ENCODE data around the gene CTU2.

Gene CTU2

DNA sequence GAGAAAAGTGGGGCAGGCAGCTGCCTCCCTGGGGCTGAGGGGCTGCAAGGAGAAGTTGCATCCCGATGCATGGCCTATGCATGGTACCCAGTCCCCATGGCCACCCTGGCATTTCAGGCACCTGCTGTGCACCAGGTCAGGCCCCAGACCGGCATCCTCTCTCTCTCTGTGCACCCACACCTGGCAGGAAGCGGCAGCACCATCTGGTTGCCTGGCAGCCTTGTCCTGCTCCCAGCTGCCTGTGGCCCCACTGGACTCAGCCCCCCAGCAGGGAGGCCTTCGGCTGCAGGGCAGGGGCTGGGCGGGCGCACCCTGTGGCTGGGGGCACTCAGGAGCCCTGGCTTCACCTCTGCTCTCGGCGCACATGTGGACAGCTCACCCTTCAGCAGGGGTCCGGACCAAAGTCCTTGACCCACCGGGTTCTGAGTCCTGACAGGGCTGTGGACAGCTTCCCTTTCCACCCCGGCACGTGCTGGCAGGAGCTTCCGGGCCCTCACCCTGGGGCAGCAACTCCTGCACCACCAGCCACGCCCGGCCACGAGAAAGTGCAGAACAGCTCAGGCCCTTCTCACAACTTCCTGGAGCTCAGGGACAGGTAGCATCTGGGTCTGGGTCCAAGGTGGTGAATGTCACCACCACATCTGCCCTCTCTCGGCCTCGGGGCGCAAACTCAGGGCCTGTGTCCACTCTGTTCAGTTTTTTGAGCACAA is 36.7 kb downstream of the CTU2 start:
- TF ChIP-seq, protein P1, sequence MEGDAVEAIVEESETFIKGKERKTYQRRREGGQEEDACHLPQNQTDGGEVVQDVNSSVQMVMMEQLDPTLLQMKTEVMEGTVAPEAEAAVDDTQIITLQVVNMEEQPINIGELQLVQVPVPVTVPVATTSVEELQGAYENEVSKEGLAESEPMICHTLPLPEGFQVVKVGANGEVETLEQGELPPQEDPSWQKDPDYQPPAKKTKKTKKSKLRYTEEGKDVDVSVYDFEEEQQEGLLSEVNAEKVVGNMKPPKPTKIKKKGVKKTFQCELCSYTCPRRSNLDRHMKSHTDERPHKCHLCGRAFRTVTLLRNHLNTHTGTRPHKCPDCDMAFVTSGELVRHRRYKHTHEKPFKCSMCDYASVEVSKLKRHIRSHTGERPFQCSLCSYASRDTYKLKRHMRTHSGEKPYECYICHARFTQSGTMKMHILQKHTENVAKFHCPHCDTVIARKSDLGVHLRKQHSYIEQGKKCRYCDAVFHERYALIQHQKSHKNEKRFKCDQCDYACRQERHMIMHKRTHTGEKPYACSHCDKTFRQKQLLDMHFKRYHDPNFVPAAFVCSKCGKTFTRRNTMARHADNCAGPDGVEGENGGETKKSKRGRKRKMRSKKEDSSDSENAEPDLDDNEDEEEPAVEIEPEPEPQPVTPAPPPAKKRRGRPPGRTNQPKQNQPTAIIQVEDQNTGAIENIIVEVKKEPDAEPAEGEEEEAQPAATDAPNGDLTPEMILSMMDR (IDR thresholded peaks at IDR 0.05), result no peak

DNA sequence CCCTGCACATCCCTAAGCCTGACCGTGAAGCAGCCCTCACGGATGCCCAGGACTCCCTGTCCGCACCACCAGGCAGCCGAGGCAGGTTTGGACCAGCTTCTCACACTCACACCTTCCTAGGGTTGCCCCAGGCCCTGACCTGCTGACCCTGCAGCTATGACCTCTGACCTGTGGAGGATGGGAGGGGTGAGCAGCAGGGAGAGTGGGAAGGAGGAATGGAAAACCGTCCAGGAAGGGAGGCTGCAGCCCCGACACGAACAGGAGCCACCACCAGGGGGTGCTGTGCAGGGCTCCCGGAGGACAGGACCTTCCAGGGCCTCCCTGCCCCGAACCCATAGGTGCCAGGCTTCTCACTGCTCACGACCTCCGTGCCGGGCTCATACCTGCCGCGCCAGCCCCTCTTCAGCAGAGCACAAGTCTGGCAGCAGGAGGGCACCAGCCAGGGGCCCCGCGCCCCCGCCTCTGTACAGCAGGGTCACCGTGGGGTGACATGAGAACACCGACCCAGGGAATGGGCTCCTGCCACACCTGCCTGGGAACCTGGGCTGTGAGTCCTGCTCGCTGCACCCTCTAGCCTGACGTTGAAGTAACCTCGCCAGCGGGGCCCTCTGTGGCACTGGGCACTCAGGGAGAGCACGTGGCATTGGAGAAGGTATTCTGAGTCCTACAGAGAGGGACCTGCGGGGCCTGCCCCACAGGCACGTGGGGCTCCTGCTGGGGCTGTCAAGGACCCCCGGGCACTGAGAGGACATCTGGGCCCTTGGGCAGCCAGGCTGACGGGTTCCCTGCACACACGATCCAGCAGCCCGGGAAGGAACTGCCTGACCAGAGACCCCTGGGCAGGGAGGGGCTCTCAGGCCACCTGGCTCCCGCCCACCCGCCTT is 37.6 kb downstream of the CTU2 start:
- TF ChIP-seq, protein P1 (IDR thresholded peaks at IDR 0.05), result peak; percentile 92

DNA sequence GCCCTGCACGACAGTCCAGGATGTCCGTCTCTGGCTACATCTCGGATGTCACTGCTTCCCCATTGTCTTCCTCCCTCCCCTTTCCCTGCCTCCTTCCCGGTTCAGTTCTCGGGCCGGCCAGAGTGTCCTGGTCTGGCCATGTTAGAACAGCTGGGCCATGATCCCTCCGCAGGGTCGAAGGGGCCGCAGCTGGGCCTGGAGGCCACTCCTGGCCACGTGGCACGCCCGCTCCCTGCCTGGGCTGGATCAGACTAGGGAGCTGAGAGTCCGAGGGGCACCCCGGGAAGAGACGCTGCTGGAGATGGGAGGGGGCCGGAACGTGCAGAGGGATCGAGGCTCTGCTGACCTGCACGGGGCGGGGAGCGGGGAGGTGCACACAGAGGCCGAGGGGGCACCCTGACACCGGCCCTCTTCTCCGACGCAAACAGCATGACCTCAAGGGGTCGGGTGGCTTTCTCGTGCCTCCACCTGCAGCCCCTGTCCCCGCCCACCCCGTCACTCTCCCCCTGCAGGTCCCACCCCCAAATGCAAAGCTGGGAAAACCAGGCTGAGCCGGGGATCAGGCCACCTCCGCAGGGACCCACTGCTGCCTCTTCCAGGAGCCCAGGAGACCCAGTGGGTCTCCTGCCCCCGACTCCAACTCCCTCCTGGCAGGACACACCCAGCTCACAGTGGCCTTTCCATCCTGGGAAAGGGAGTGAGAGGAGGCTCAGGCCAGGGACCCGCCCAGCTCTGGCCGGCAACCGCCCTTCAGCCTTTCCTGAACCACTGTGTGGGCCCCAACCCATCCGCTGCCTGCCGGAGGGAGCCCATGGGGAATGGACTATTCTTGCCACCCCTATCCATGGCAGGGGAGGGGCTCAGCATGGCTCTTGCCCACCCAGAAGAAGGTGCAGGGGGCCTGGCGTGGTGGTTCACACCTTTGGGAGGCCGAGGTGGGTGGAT is 38.5 kb downstream of the CTU2 start:
- TF ChIP-seq, protein P1 (IDR thresholded peaks at IDR 0.05), result no peak

DNA sequence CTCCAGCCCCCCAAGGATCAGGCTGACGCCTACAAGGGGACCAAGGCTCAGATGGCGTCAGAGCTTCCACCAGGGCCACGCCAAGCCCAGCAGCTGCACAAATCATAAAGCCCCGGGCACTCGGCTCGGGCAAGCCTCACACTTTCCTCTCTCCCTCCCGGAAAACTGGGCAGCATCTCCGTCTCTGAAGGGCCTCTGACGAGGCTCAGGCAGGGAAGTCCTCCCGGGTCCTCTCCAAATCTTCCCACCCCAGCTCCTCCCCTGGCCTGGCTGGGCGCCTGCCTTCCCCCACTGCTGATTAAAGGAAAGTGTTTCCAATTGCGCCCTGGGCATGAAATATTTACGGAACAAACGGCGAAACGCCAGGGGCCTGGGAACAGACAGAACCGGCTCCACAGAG is 40.2 kb downstream of the CTU2 start:
- TF ChIP-seq, protein P1 (IDR thresholded peaks at IDR 0.05), result no peak

DNA sequence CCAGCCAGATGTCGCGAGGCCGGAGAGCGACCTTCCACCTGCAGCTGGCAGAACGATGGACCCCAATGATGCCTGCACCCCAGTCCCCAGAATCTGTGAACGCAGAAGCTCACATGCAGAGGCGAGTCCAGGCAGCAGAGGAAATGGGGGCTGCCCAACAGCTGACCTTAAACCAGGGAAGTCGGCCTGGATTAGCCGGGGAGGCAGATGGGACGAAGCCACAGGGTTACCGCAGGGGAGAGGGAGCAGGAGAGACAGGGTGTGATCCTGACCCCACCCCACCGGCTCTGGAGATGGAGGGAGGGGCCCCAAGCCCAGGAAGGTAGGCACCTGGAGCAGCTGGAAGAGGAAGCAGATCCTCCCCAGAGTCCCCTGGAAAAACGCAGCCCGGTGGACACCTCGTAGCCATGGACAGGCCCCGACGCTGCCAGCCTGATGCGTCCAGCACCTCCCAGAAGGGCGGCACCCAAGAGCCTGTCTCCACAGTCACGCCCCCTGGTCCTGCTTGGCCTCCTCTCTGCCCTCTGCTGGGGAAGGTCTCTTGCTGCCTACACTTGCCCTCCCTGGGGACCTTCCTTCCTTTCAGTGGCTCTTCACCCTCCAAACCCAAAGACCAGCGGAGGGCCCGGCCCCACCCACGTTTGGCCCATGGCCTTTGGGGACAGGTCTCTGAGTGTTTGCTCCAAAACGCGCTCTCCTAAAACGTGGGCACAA is 41.4 kb downstream of the CTU2 start:
- TF ChIP-seq, protein P1 (IDR thresholded peaks at IDR 0.05), result peak; percentile 40

DNA sequence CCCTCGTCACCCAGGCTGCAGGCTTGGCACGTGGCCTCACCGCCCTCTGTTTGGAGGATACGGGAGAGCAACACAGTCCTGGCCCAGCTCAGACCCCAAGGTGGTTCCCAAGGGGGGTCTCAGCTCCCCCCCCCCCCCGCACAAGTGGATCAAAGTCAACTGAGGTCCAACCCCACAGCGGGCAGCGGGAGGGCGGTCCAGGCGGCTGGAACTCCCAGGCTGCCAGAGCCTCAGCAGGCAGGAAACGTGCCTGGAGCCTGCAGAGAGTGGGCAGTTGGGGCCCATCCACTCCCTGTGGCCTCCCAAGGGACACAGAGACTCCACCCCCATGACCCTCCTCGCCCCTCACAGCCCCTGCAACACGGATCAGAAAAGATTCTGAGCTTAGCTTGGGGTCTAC is 42.1 kb downstream of the CTU2 start:
- TF ChIP-seq, protein P1 (IDR thresholded peaks at IDR 0.05), result no peak
